ENCODE results near the gene KLF18.
"Not testable (repeated sequence)": the region's sequence is repeated elsewhere in the genome, so short reads cannot be mapped to it uniquely, and the experiment has no call there.

Gene KLF18

DNA sequence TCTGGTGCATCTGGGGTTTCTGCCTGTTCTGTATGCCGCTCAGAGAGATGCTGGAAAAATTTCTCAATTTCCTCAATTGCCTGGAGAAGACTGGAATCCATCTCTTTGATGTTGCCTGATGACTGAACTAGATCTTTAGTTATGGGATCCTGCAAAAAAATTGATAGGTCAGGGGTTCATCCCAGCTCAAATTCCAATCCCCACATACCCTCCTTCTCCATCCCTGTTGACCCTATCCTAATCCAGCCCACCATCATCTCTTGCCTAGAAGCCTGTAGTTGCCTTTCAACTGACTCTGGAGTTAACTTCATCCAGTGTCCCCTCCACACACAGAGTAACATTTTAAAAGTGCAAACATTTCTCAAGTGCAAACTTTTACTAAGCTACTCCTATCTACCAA lies at the start of gene KLF18:
TSS of gene KLF18 (minus strand) at position 101 of the 400 bp plus-strand sequence. CDS start at position 101, 0 bp downstream.
- no peak for DNase-seq (ENCODE audit: low read depth)
- H3K4me3 ChIP-seq (ENCODE audit: low read depth, low read length): no peak within 1 kb of the TSS

DNA sequence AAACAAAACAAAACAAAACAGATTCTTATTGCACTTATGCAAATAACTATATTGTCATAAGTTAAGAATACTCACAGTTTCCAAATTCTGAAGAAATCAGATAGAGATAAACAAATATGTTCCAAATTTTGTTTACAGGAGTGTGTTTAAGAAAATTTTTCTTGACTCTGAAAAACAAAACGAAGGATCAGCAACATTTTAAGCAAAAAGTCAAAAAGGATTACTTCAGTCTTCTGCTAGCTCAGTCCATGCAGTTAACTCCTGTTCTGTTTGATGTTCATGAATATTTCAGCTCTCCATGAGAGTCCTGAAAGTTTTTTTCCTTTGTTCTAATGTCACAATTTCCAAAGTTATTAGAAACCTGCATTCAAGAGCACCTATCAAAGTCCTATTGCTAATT lies 33.2 kb upstream of the KLF18 start:
- H3K4me3 ChIP-seq (ENCODE audit: low read depth, low read length): no peak overlapping the region
- DNase-seq (ENCODE audit: low read depth): no peak

DNA sequence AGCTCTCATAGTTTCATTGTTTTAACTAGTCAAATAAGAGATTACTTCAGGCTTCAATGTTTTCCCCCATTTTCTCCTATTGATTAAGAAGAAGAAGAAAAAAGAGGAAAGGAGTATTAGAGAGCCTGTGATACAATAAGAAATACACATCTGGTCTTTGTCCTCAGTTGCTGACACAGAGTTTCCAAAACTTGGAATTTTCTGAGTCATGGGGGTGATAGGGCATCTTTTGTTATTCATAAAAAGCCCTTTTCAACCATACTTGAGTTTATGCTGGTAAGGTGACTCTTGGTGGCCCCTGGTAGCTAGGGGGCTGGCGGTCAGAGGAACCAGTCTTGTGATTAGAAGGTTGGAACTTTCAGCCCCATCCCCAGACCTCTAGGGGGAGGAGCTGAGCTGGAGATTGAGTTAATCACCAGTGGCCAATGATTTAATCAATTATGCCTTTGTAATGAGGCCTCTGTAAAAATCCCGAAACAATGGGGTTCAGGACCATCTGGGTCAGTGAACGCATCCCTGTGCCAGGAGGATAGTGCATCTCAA lies 28.9 kb upstream of the KLF18 start:
- no peak overlapping the region for H3K4me3 ChIP-seq (ENCODE audit: low read depth, low read length)
- DNase-seq (ENCODE audit: low read depth): no peak

DNA sequence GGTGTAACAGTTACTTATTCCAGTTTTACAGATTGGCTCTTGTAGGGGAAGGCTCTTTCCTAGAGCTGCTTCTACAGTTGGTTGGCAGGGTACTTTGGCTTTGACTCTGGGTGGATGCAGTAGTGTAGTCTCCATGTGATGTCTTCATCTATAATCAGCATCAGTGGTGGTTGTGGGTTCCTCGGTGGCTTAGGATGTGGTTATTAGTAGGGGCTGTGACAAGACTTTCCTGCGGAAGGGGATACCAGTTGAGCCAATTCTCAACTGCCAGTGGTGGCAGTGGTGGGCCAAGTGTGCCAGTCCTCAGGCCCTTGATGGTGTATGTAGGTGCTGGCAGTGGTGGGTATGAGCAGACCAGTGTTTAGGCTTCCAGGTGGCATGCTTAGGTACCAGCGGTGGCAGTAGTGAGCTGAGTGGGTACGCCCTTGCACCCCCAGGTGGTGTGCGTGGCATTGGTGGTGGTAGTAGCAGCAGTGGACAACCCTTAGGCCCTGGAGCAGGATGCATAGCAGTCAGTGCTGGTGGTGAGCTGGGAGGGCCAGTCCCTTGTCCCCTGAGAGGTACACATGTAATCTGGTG lies 27.2 kb upstream of the KLF18 start:
- H3K4me3 ChIP-seq (ENCODE audit: low read depth, low read length): no peak overlapping the region
- DNase-seq (ENCODE audit: low read depth): no peak

DNA sequence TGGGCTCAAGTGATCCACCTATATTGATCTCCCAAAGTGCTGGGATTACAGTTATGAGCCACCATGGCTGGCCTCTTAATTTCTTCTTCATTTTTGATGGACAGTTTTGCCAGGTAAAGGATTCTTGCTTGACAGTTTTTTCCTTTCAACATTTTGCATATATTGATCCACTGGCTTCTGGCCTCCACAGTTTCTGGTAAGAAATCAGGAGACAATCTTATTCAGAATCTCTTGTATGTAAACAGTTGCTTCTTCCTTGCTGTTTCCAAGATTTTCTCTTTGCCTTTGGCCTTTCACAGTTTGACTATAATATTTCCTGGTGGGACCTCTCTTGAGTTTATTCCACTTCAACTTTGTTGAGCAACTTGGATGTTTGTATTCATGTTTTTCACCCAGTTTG lies 20.1 kb upstream of the KLF18 start:
- no peak overlapping the region for H3K4me3 ChIP-seq (ENCODE audit: low read depth, low read length)
- DNase-seq (ENCODE audit: low read depth): no peak

DNA sequence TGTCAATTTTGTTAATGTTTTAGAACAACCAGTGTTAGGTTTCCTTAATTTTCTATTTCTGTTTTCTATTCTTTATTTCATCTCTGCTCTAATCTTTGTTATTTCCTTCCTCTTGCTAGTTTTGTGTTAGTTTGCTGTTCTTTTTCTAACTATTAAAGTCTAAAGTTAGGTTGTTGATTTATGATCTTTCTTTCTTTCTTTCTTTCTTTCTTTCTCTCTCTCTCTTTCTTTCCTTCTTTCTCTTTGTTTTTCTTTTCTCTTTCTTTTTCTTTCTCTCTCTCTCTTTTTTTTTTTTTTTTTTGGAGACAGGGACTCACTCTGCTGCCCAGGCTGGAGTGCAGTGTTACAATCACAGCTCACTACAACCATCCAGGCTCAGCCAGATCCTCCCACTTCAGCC lies 17.4 kb upstream of the KLF18 start:
- no peak overlapping the region for H3K4me3 ChIP-seq (ENCODE audit: low read depth, low read length)

DNA sequence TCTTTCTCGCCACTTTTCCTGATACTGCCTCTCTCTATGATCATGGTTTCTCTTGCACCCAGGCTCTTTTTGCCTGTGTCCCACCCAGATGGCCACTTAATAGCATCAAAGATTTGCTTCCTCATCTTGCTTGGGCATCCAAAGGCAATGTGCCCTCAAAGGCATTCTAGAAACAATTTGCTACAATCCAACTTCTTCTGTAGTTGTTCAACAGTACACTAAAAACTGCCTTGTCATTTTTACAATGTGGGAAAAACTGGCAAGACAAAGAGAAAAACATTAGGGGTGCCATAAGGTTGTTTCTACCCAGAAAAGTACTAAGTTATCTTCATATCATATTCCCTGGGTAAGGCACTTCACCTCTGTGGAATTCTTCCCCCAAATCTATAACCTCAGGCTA lies 16.5 kb upstream of the KLF18 start:
- no peak overlapping the region for H3K4me3 ChIP-seq (ENCODE audit: low read depth, low read length)
- DNase-seq (ENCODE audit: low read depth): no peak

More for the DNA sequence above, 17.4 kb upstream of the KLF18 start:
- DNase-seq (ENCODE audit: low read depth): no peak

DNA sequence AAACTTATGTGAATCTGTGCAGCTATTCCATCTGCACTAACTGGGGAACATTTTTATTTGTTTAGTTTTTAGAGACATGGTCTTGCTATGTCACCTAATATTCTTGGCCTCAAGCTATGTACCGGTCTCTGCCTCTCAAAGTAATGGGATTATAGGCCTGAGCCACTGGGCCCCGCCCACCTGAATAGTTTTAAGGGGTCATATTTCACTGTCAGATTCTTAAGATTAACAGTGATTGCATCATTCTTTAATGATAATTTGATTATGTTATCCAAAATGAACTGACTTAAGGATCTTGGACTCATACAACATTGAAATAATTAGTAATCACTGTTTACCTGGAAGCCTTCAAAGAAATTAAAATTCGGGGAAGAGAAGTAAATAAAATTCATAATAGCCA lies 12.6 kb upstream of the KLF18 start:
- DNase-seq (ENCODE audit: low read depth): no peak
- no peak overlapping the region for H3K4me3 ChIP-seq (ENCODE audit: low read depth, low read length)

DNA sequence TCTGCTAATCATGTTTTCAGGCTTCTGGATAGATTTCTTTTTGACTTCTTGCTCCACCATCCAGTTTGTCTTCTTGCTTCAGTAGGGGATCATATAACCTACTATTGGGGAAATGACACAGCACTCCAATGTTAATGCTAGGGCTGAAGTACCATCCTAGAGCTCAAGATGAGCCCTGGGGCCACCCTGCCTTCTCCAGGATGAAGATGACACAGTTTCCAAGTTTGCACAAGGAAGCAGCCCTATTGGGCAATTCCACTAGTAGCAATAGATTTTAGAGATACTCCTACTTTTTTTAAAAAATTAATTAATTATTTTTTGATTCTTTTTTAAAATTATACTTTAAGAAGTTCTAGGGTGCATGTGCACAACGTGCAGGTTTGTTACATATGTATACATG lies 11.3 kb upstream of the KLF18 start:
- DNase-seq (ENCODE audit: low read depth): no peak
- H3K4me3 ChIP-seq (ENCODE audit: low read depth, low read length): no peak overlapping the region

DNA sequence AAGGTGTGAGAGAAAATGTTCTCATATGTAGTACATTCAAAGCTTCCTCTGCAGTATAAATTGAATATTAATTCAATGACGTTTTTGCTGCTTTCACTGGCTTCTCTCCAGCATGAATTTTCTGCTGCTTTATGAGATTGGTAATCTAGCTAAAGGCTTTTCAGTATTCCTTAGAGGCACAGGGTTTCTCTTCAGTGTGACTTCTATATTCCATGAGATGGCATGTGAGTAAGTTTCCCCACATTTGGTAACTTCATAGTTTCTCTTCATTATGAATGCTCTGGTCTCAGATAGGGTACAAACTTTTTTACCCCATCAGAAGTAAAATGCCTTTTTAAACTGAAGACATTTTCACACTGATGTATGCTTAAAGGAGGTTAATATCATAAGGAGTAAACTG lies 10.4 kb upstream of the KLF18 start:
- DNase-seq (ENCODE audit: low read depth): no peak
- H3K4me3 ChIP-seq (ENCODE audit: low read depth, low read length): no peak overlapping the region

DNA sequence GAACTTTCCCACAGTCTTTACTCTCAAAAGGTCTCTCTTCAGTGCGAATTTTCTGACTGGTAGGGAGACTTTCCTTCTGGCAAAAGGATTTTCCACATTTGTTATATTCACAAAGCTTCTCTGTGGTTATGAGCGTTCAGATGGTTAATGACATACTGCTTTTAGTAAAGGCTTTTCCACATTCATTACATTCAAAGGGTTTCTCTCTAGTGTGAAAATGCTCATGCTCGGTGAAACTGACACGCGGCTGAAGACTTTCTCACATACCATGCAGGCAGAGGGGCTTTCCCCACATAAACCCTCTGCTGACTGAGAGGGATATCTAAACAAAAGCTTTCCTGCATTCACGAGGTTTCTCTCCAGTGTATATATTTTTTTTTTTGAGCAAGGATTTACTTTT lies 9.9 kb upstream of the KLF18 start:
- no peak overlapping the region for H3K4me3 ChIP-seq (ENCODE audit: low read depth, low read length)
- DNase-seq (ENCODE audit: low read depth): no peak

DNA sequence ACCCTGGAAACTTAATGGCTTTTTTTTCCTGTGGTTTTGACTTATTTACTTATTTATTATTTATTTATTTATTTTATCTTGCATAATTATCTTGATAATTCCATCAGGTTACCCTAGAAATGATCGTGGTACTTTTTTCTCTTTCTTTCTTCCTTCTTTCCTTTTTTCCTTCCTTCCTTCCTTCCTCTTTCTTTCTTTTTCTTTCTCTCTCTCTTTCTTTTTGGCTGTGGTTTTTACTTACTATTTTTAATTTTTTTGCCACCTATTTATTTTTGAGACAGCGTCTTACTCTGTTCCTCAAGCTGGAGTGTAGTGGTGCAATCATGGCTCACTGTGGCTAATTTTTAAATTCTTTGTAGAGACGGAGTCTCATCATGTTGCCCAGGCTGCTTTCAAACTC lies 6.2 kb upstream of the KLF18 start:
- DNase-seq (ENCODE audit: low read depth): no peak
- no peak overlapping the region for H3K4me3 ChIP-seq (ENCODE audit: low read depth, low read length)

DNA sequence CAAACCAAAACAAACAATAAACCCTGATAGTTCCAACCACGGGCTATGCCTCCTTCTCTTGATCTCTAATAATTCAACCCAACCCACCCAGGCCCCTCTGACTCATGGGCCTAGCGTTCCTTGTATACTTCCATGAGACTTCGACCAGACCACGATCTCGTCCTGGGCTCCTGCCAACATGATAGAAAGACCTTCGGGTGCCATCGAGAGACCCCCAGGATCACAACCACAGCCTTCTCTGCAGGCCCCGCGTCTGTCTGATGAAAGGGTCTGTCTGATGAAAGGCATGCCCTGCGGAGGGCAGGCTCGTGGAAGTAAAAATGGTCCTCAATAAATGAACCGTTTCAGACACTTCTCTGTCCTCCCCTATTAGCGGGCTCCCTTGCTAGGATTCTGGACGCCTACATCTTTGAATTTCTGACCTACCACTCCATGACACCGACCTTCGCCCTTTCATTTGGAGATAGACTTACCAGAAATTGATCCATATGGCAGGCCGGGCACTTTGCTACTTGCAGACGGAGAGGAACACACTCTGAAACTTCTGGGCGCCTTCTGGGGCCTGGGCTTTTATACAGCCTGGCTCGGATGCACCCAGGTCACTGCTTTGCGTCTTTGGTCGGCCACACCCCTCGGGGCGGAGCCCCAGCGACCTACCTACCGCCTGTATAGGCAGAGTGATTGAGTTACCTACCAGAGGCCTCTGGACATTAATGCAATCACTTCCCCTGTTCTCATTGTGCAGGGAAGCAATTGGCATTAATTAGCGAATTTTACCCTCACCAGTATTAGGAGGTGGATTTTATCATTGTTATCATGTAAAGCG lies 5.3 kb upstream of the KLF18 start:
- DNase-seq (ENCODE audit: low read depth): no peak
- H3K4me3 ChIP-seq (ENCODE audit: low read depth, low read length): no peak overlapping the region

DNA sequence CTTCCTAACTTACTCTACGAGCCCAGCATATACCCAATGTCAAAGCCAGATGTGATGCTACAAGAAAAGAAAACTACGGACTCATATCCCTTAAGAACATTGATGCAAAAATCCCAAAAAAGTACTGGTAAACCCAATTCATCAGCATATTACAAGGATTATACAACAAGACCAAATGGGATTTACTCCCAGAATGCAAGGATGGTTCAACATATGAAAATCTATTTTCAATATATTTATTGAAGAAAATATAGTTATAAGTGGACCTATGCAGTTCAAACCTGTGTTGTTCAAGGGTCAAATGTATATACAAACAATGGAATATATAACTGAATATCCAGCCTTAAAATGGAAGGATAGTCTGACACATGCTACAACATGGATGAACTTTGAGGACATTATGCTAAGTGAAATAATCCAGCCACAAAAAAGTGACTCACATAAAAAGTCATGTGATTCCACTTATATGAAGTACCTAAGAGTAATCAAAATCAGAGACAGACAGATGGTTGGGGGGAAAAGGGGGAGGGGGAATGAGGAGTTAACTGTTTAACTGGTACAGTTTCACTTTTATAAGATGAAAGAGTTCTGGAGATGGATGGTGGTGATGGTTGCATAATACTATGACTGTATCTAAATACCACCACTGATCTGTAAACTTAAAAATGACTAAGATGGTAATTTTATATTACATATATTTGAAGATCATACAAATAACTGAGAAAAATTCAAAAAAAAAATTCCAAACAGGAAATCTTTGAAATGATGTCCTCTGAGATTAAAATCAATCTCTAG lies 3.7 kb upstream of the KLF18 start:
- DNase-seq (ENCODE audit: low read depth): no peak
- H3K4me3 ChIP-seq (ENCODE audit: low read depth, low read length): no peak overlapping the region

DNA sequence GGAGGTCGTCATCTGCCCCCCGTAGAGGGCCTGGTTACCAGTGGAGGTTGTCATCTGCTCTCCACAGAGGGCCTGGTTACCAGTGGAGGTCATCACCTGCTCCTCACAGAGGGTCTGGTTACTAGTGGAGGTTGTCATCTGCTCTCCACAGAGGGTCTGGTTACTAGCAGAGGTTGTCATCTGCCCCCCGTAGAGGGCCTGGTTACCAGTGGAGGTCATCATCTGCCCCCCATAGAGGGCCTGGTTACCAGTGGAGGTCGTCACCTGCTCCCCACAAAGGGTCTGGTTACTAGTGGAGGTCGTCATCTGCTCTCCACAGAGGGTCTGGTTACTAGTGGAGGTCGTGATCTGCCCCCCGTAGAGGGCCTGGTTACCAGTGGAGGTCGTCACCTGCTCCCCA lies 1.9 kb downstream of the KLF18 start:
- not testable (repeated sequence) for H3K4me3 ChIP-seq (ENCODE audit: low read depth, low read length)

DNA sequence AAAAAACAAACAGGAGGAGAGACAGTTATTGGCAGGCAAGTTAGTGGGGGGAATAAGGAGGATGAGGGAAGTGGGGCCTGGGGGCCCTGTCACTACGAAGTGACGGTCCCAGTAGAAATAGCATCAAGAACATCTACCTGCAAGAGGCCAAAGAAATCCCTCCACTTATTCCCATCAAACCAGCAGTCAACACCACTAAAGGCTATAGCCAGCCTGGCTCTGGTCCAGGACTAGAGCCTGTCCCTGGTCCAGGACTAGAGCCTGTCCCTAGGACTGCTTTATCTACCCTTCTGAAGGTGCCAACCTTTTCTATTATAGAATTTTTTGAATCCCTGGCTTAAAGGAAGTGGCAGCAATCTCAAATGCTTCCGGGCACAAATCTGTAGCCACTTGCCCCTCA lies 3.2 kb downstream of the KLF18 start:
- no peak overlapping the region for H3K4me3 ChIP-seq (ENCODE audit: low read depth, low read length)
- DNase-seq (ENCODE audit: low read depth): no peak

More for the DNA sequence above, 1.9 kb downstream of the KLF18 start:
- DNase-seq (ENCODE audit: low read depth): not testable (repeated sequence)

DNA sequence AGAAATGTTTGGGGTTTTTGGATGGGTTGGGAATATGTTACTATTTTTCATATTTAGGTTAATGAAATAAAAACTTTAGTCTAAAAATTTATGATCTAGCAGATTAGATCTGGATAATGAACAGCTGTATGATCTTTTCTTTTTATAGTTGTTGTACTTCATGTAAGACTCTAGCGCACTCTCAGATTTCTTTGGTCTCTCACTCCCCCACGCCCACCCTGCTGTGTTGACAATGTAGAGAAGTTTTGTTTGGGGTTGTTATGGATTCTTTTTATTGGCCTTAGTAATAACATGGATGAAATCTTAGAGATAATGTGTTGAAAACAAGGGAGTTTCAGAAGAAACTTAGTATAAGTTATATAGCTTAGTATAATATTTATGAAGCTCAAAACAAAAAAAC lies 5.5 kb downstream of the KLF18 start:
- no peak for DNase-seq (ENCODE audit: low read depth)
- no peak overlapping the region for H3K4me3 ChIP-seq (ENCODE audit: low read depth, low read length)

DNA sequence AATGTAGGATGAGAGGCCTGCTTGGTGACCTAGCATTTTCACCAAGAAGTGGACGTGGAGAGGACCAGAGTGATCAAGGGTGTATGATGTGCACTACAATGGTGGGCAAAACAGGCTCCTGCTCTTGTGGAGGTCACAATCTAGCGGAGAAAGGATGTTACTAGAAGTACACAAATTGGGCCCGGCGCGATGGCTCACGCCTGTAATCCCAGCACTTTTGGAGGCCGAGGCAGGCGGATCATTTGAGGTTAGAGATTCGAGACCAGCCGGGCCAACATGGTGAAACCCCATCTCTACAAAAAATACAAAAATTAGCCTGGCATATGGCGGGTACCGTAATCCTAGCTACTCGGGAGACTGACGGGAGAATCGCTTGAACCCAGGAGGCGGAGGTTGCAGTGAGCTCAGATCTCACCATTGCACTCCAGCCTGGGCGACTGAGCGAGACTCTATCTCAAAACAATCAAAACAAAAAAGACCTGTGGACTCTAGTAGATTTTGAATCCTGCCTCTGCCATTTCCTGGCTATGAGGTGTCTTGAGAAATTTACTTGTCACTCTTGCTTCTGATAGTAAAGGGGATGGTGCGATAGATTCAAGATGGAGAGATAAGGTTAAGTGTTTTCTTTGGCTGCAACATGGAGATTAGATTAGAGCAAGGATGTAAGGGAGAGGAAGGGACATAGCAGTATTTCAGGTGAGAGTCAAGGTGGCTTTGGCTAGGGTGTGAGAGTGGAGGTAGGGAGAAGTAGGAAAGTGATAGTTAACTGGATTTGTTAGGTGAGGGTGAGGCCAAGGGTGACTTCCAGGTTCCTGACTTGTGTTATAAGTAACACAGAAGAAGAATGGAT lies 7.1 kb downstream of the KLF18 start:
- no peak for DNase-seq (ENCODE audit: low read depth)
- no peak overlapping the region for H3K4me3 ChIP-seq (ENCODE audit: low read depth, low read length)

DNA sequence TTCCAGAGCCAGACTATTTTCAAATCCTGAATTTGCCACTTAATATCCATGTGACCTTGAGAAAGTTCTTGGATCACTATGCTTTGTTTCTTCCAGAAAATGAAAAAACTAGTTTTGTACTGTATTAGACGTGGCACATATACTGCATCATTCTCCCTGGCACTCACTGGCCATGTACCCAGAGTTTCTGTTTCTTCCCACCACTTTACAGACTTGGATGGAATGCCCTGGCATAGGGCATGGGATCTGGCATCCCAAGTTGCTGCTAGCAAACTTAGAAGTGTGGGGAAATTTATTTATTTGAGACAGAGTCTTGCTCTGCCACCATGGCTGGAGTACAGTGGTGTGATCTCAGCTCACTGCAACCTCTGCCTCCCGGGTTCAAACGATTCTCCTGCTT lies 10.0 kb downstream of the KLF18 start:
- DNase-seq (ENCODE audit: low read depth): no peak
- no peak overlapping the region for H3K4me3 ChIP-seq (ENCODE audit: low read depth, low read length)
